Stimulated activated memory B cell treated with anti-CD40 and anti-IgM and Interleukin-4, amounts not matched to agents 10 μg/mL and 1 μg/mL and 100 μg/mL, for 72 hours (primary cell): ENCODE data around the gene UBE3D.
"Not testable (repeated sequence)": the region's sequence is repeated elsewhere in the genome, so short reads cannot be mapped to it uniquely, and the experiment has no call there.

Experiments
- ATAC-seq: fragments of 150-1000 bp; cut with Tn5 transposase; 2 replicates; pipeline ENCODE4 v1.10.0; 2021
- H3K27ac Mint-ChIP-seq: one replicate; pipeline ENCODE4 v1.8.0; 2022; ENCODE audit warnings: mild to moderate bottlenecking, mixed read lengths
- H3K27me3 Mint-ChIP-seq: one replicate; pipeline ENCODE4 v1.8.0; 2022; ENCODE audit warnings: mixed read lengths
- H3K36me3 Mint-ChIP-seq: one replicate; pipeline ENCODE4 v1.8.0; 2022; ENCODE audit warnings: mixed read lengths
- H3K4me1 Mint-ChIP-seq: one replicate; pipeline ENCODE4 v1.8.0; 2022; ENCODE audit warnings: mixed read lengths
- H3K4me3 Mint-ChIP-seq: one replicate; pipeline ENCODE4 v1.8.0; 2022; ENCODE audit warnings: mild to moderate bottlenecking, moderate library complexity, mixed read lengths
- H3K9me3 Mint-ChIP-seq: one replicate; pipeline ENCODE4 v1.8.0; 2022; ENCODE audit warnings: mixed read lengths

UBE3D gene

DNA sequence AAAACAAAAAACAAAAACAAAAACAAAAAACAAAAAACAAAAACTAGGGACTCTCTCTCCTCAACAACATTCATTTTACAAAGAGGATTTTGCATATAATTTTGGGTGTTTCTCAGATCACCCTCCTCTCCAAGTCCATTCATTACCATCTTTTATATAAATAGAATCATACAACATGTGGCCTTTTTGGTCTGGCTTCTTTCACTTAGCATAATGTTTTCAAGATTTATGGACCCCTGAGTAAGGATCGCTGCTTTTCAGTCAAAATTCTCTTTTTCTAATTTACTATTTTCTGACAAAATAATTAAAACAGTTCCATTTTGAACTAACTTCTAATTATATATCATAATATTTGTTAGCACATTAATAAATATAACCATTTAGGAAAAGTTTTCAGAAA, 94.8 kb downstream of the UBE3D start:
- no peak for ATAC-seq
- H3K27me3 Mint-ChIP-seq, result no peaks in the 10 kb centered on the region
- H3K9me3 Mint-ChIP-seq, result peaks cover 5% of the 10 kb centered on the region
- peaks cover 15% of the 10 kb centered on the region for H3K36me3 Mint-ChIP-seq
- no peak overlapping the region for H3K4me3 Mint-ChIP-seq
- H3K4me1 Mint-ChIP-seq, result peaks cover 6% of the 10 kb centered on the region
- H3K27ac Mint-ChIP-seq, result no peak overlapping the region

DNA sequence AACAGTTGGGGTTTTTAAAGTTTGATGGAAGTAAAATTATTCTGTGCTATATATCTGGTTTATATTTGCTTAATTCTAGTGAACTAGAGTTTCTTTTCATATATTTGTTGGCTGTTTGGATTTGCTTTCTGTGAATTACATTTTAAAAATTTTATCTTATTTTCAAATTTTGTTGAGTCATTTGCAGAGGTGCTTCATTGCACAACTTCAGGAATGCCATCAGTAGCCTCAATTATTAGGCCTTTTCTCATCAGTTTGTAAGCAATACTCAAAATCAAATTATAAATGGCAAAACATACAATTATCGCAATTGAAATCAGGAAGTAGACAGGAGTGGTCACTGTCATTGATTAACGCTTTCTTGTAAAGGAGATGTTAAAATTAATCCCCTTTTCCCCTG, 96.9 kb downstream of the UBE3D start:
- peaks cover 16% of the 10 kb centered on the region for H3K36me3 Mint-ChIP-seq
- H3K9me3 Mint-ChIP-seq, result peaks cover 5% of the 10 kb centered on the region
- H3K27me3 Mint-ChIP-seq, result no peaks in the 10 kb centered on the region
- H3K4me3 Mint-ChIP-seq, result no peak overlapping the region
- H3K4me1 Mint-ChIP-seq, result peaks cover 6% of the 10 kb centered on the region
- ATAC-seq, result no peak
- H3K27ac Mint-ChIP-seq, result no peak overlapping the region

DNA sequence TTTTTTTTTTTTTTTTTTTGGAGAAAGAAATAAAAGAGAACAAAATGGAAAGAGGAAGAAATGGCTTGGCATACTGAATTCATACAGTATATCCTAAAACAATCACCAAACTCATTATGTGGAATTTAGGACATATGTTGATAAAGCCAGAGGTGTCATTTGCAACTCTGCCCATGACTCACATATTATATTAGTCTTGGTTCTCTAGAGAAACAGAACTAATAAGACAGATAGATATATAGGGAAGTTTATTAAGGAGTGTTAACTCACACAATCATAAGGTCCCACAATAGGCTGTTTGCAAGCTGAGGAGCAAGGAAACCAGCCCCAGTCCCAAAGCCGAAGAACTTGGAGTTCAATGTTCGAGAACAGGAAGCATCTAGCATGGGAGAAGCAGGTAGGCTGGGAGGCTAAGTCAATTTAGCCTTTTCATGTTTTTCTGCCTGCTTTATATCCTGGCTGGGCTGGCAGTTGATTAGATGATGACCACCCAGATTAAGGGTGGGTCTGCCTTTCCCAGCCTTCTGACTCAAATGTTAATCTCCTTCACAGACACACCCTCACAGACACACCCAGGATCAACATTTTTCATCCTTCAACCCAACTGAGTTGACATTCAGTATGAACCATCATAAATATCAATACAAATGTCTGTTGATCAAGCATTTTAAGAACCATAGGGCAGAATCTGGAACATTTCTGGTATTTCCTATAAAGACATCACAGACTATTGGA, 102.3 kb downstream of the UBE3D start:
- ATAC-seq, result no peak
- H3K27ac Mint-ChIP-seq, result no peak overlapping the region
- H3K4me3 Mint-ChIP-seq, result no peak overlapping the region
- H3K9me3 Mint-ChIP-seq, result no peaks in the 10 kb centered on the region
- H3K36me3 Mint-ChIP-seq, result peaks cover 23% of the 10 kb centered on the region
- no peaks in the 10 kb centered on the region for H3K27me3 Mint-ChIP-seq
- H3K4me1 Mint-ChIP-seq, result no peaks in the 10 kb centered on the region

DNA sequence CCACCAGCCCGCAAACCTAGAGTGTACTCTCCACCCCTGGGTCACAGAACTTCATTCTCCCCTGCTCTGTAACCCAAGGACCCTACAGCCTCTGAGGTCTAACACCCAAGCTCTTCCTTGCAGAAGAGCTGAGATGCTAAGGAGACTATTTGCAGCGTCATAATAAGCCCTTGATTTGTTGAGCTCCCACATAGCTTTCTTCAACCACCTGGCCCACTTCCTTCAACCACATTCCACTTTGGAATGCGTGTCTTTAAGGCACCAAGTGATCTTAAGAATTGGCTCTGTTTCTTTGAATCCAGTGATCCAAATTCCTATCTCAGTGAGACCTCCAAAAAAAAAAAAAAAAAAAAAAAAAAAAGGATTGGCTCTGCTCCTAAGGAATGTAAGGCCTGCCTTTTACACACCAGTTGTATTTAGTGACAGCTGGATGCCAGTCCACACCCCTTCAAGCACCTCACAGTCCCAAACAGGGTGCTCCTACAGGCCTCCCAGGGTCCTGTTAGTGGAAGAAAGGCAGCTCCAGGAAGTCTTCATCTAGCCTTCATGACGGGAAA, 106.2 kb downstream of the UBE3D start:
- Mint-ChIP-seq H3K4me1 (peaks cover 18% of the 10 kb centered on the region), H3K27me3 (no peaks in the 10 kb centered on the region), H3K9me3 (no peaks in the 10 kb centered on the region), H3K27ac (no peak overlapping the region), H3K36me3 (peaks cover 30% of the 10 kb centered on the region), H3K4me3 (no peak overlapping the region)
- ATAC-seq, result no peak

GRCh38 chr6:82958551-82958950, 107.1 kb downstream of the UBE3D start:
- no peaks in the 10 kb centered on the region for H3K27me3 Mint-ChIP-seq
- peaks cover 36% of the 10 kb centered on the region for H3K36me3 Mint-ChIP-seq
- no peak overlapping the region for H3K4me3 Mint-ChIP-seq
- H3K4me1 Mint-ChIP-seq, result peaks cover 18% of the 10 kb centered on the region
- no peak for ATAC-seq
- H3K9me3 Mint-ChIP-seq, result no peaks in the 10 kb centered on the region
- no peak overlapping the region for H3K27ac Mint-ChIP-seq

- Mint-ChIP-seq H3K27ac (no peak overlapping the region), H3K4me1 (peaks cover 18% of the 10 kb centered on the region), H3K4me3 (no peak overlapping the region), H3K36me3 (peaks cover 40% of the 10 kb centered on the region), H3K9me3 (no peaks in the 10 kb centered on the region), H3K27me3 (no peaks in the 10 kb centered on the region)
- no peak for ATAC-seq
Measured at GRCh38 chr6:82957868-82958245, 107.8 kb downstream of the UBE3D start.

DNA sequence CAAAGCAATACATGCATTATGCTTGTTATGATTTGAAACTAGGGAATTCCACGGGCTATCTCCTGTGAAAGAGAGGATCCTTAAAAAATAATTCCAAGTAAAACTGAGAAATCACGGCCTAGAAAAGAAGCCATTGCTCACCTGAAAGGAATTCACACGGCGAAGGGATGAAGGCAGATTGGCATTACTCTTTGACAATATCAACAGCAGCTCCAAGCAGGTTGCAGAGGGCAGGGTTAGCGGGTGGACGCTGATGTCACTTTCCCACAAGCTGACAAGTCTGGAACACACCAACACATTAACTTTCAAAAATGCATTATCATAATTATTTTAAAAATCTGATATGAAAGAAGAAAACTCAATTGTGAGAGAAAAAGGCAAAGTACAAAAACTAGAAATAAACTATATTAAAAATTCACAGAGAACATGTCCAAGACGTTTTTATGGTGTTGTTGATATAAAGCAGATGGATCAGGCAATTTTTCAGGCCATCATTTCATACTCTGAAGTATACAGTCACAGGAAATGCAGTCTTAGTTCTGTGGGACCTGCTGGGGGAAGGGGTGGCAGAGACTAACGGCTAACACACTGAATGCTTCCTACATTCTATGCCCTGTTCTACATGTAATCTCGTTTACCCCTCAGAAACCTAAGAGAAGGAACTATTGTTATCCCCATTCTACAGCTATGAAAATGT, 108.3 kb downstream of the UBE3D start:
- Mint-ChIP-seq H3K27ac (no peak overlapping the region), H3K4me1 (peaks cover 18% of the 10 kb centered on the region), H3K36me3 (peaks cover 40% of the 10 kb centered on the region), H3K9me3 (no peaks in the 10 kb centered on the region), H3K27me3 (no peaks in the 10 kb centered on the region), H3K4me3 (no peak overlapping the region)
- ATAC-seq, result no peak

GRCh38 chr6:82955841-82956240, 109.8 kb downstream of the UBE3D start:
- Mint-ChIP-seq H3K9me3 (no peaks in the 10 kb centered on the region), H3K27me3 (no peaks in the 10 kb centered on the region), H3K36me3 (peaks cover 52% of the 10 kb centered on the region), H3K4me3 (no peak overlapping the region), H3K27ac (no peak overlapping the region), H3K4me1 (peaks cover 18% of the 10 kb centered on the region)
- ATAC-seq, result no peak

- Mint-ChIP-seq H3K27ac (peak overlapping the region; percentile 25), H3K9me3 (no peaks in the 10 kb centered on the region), H3K36me3 (peaks cover 60% of the 10 kb centered on the region), H3K27me3 (no peaks in the 10 kb centered on the region), H3K4me1 (peaks cover 18% of the 10 kb centered on the region), H3K4me3 (no peak overlapping the region)
- ATAC-seq, result no peak
Measured at GRCh38 chr6:82954937-82955577, 110.6 kb downstream of the UBE3D start.

DNA sequence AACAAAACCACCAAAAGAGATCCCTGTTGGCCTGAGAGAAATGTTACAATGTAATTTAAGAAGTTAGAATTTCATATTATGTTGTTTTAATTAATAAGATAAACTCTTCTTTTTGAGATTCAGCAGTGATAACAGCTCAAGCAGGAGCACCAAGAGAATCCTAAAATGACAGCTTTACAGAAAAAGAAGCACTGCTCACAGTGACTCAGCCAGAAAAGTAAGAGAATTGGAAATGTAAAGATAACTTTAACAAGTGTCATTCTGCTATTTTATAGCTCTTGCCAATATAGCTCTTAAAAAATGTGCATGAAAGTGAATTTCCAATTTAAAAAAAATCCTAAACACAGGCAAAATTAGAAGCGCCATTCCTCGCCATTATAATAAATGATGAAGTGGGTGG, 111.3 kb downstream of the UBE3D start:
- Mint-ChIP-seq H3K27me3 (no peaks in the 10 kb centered on the region), H3K36me3 (peaks cover 65% of the 10 kb centered on the region), H3K9me3 (no peaks in the 10 kb centered on the region), H3K27ac (no peak overlapping the region), H3K4me3 (no peak overlapping the region), H3K4me1 (peaks cover 18% of the 10 kb centered on the region)
- no peak for ATAC-seq

DNA sequence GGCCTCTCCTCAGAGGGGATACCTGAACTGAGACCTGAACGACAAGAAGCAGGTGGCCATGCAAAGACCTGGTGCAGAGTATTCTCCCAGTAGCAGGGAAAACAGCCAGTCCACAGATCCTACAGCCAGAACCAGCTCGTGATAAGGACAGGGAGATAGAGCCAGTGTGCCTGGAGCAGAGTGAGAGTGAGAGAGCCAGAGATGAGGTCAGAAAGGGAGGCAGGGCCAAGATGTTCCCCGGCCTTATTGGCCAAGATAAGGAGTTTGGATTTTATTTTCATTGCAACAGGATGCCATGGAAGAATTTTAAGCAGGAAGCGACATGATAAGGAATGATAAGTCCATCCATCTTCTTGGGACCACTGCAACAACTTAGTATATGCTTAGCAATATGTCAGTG, 111.8 kb downstream of the UBE3D start:
- Mint-ChIP-seq H3K27me3 (no peaks in the 10 kb centered on the region), H3K4me3 (no peak overlapping the region), H3K4me1 (peaks cover 18% of the 10 kb centered on the region), H3K27ac (no peak overlapping the region), H3K9me3 (no peaks in the 10 kb centered on the region), H3K36me3 (peaks cover 65% of the 10 kb centered on the region)
- no peak for ATAC-seq

DNA sequence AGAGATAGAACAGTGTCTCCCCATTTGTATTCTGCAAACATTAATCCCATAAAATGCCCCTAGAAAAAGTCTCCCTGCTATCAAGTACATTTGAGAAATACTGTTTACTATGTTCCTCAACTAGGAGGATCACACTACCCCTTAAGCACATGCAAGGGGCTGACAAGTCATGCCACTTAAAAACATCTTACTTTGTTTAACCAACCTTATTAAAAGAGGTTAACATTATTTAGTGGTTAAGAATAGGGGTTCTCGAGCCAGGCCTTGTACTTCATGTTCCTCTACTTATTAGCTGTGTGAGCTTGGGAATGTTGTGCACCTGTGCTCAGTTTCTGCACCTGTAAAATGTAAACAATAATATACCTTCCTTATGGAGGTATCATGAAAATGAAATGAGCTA, 113.7 kb downstream of the UBE3D start:
- ATAC-seq, result no peak
- H3K36me3 Mint-ChIP-seq, result peaks cover 74% of the 10 kb centered on the region
- H3K4me3 Mint-ChIP-seq, result no peak overlapping the region
- H3K4me1 Mint-ChIP-seq, result peaks cover 18% of the 10 kb centered on the region
- no peak overlapping the region for H3K27ac Mint-ChIP-seq
- no peaks in the 10 kb centered on the region for H3K9me3 Mint-ChIP-seq
- H3K27me3 Mint-ChIP-seq, result no peaks in the 10 kb centered on the region

- Mint-ChIP-seq H3K9me3 (no peaks in the 10 kb centered on the region), H3K27ac (no peak overlapping the region), H3K36me3 (peaks cover 76% of the 10 kb centered on the region), H3K27me3 (no peaks in the 10 kb centered on the region), H3K4me1 (peaks cover 22% of the 10 kb centered on the region), H3K4me3 (no peak overlapping the region)
- no peak for ATAC-seq
Measured at GRCh38 chr6:82951389-82951788, 114.3 kb downstream of the UBE3D start.

DNA sequence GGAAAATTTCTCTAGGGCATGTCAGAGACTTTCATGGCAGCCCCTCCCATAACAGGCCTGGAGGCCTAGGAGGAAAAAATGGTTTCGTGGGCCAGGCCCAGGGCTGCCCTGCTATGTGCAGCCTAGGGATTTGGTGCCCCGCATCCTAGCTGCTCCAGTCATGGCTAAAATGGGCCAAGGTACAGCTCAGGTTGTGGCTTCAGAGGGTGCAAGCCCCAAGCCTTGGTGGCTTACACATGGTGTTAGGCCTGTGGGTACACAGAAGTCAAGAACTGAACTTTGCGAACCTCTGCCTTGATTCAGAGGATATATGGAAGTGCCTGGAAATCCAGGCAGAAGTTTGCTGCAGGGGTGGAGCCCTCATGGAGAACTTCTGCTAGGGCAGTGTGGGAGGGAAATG, 134.7 kb downstream of the UBE3D start:
- not testable (repeated sequence) for H3K4me3 Mint-ChIP-seq, H3K4me1 Mint-ChIP-seq, ATAC-seq, H3K27me3 Mint-ChIP-seq, H3K27ac Mint-ChIP-seq
- Mint-ChIP-seq H3K36me3 (peaks cover 84% of the 10 kb centered on the region), H3K9me3 (peaks cover 27% of the 10 kb centered on the region)

GRCh38 chr6:82924799-82925535, 140.7 kb downstream of the UBE3D start:
- no peak overlapping the region for H3K4me3 Mint-ChIP-seq
- no peaks in the 10 kb centered on the region for H3K4me1 Mint-ChIP-seq
- H3K36me3 Mint-ChIP-seq, result peaks cover 50% of the 10 kb centered on the region
- H3K27ac Mint-ChIP-seq, result no peak overlapping the region
- H3K27me3 Mint-ChIP-seq, result no peaks in the 10 kb centered on the region
- H3K9me3 Mint-ChIP-seq, result peaks cover 8% of the 10 kb centered on the region
- no peak for ATAC-seq
